Pulmonary artery endothelial cell (primary cell): ENCODE measurements around the gene BRDT. TPM values are rescaled to one million over a fixed set of nuclear protein-coding genes. Genes with fewer than 3 reads are reported as not detected.

Source experiments
- total RNA-seq: library from RNA; depleted of rRNA; stranded (reverse); fragments of >200 nt; gene quantifications from 2 replicates; pipeline ENCODE4 v1.2.3, GENCODE V29; 2014

Gene BRDT
- total RNA-seq, 1 donor from 2014 or later = not detected

Other genes starting within 250 kb of the BRDT start
- 12.5 and 24.6 TPM in 2 replicates for gene TGFBR3, start 63.2 kb upstream of the BRDT start, total RNA-seq
- 3.6 and 6.1 TPM in 2 replicates for gene EPHX4, start 80.6 kb downstream of the BRDT start, total RNA-seq
- gene SETSIP, start 126.0 kb downstream of the BRDT start, total RNA-seq = 0.20 and 1.2 TPM in 2 replicates
- 1.2 and 3.1 TPM in 2 replicates for gene BTBD8, start 130.9 kb downstream of the BRDT start, total RNA-seq